ENCODE results near the gene FAM25G.
"Not testable (repeated sequence)": the region's sequence is repeated elsewhere in the genome, so short reads cannot be mapped to it uniquely, and the experiment has no call there.

Gene FAM25G

GRCh38 chr10:47491600-47491999 is at the start of gene FAM25G:
FAM25G (minus strand) TSS chr10:47491700; CDS start chr10:47491674, 26 bp downstream.
- not testable (repeated sequence) for DNase-seq (ENCODE audit: low read depth)

- not testable (repeated sequence) for DNase-seq (ENCODE audit: low read depth)
Measured at GRCh38 chr10:47536430-47536829, 44.9 kb upstream of the FAM25G start.

- DNase-seq (ENCODE audit: low read depth), result not testable (repeated sequence)
Measured at GRCh38 chr10:47523475-47523874, 32.0 kb upstream of the FAM25G start, which contains the start of gene AGAP9. AGAP9 (minus strand) TSS chr10:47523638; CDS start chr10:47523526, 112 bp downstream.

GRCh38 chr10:47502313-47502712 is 10.8 kb upstream of the FAM25G start:
- DNase-seq (ENCODE audit: low read depth), result not testable (repeated sequence)

- not testable (repeated sequence) for DNase-seq (ENCODE audit: low read depth)
Measured at GRCh38 chr10:47494226-47494625, 2.7 kb upstream of the FAM25G start.

GRCh38 chr10:47489630-47490029 is 1.9 kb downstream of the FAM25G start:
- not testable (repeated sequence) for DNase-seq (ENCODE audit: low read depth)

GRCh38 chr10:47485943-47486342 is 5.6 kb downstream of the FAM25G start:
- DNase-seq (ENCODE audit: low read depth), result not testable (repeated sequence)

GRCh38 chr10:47484786-47485185 is 6.7 kb downstream of the FAM25G start:
- DNase-seq (ENCODE audit: low read depth), result not testable (repeated sequence)

GRCh38 chr10:47483923-47484322 is 7.6 kb downstream of the FAM25G start, which contains the start of gene ANXA8:
ANXA8 (minus strand) TSS chr10:47484115; CDS start chr10:47483933, 182 bp downstream.
- not testable (repeated sequence) for DNase-seq (ENCODE audit: low read depth)

- DNase-seq (ENCODE audit: low read depth), result not testable (repeated sequence)
Measured at GRCh38 chr10:47482367-47482766, 9.1 kb downstream of the FAM25G start.

GRCh38 chr10:47481768-47482181 is 9.7 kb downstream of the FAM25G start:
- not testable (repeated sequence) for DNase-seq (ENCODE audit: low read depth)

- DNase-seq (ENCODE audit: low read depth), result not testable (repeated sequence)
Measured at GRCh38 chr10:47481182-47481766, 10.2 kb downstream of the FAM25G start.

GRCh38 chr10:47480133-47480532 is 11.4 kb downstream of the FAM25G start:
- not testable (repeated sequence) for DNase-seq (ENCODE audit: low read depth)

GRCh38 chr10:47478114-47478513 is 13.4 kb downstream of the FAM25G start:
- not testable (repeated sequence) for DNase-seq (ENCODE audit: low read depth)

- not testable (repeated sequence) for DNase-seq (ENCODE audit: low read depth)
Measured at GRCh38 chr10:47477078-47477477, 14.4 kb downstream of the FAM25G start.

GRCh38 chr10:47475101-47475500 is 16.4 kb downstream of the FAM25G start:
- not testable (repeated sequence) for DNase-seq (ENCODE audit: low read depth)

GRCh38 chr10:47473516-47473915 is 18.0 kb downstream of the FAM25G start:
- DNase-seq (ENCODE audit: low read depth), result not testable (repeated sequence)

- not testable (repeated sequence) for DNase-seq (ENCODE audit: low read depth)
Measured at GRCh38 chr10:47472647-47473046, 18.9 kb downstream of the FAM25G start.

- DNase-seq (ENCODE audit: low read depth), result not testable (repeated sequence)
Measured at GRCh38 chr10:47472072-47472471, 19.4 kb downstream of the FAM25G start.

- DNase-seq (ENCODE audit: low read depth), result not testable (repeated sequence)
Measured at GRCh38 chr10:47468731-47469528, 22.6 kb downstream of the FAM25G start.

- not testable (repeated sequence) for DNase-seq (ENCODE audit: low read depth)
Measured at GRCh38 chr10:47467957-47468356, 23.5 kb downstream of the FAM25G start.

GRCh38 chr10:47467458-47467857 is 24.0 kb downstream of the FAM25G start:
- DNase-seq (ENCODE audit: low read depth), result not testable (repeated sequence)

All from stimulated activated CD4-positive, alpha-beta T cell treated with anti-CD3 and anti-CD28 coated beads, Interleukin-2, amount 100 ng/mL, for 4 hours (primary cell).